Measurements from ENCODE around the gene SMIM14.
"Not testable (repeated sequence)": the region's sequence is repeated elsewhere in the genome, so short reads cannot be mapped to it uniquely, and the experiment has no call there.

Gene SMIM14

DNA sequence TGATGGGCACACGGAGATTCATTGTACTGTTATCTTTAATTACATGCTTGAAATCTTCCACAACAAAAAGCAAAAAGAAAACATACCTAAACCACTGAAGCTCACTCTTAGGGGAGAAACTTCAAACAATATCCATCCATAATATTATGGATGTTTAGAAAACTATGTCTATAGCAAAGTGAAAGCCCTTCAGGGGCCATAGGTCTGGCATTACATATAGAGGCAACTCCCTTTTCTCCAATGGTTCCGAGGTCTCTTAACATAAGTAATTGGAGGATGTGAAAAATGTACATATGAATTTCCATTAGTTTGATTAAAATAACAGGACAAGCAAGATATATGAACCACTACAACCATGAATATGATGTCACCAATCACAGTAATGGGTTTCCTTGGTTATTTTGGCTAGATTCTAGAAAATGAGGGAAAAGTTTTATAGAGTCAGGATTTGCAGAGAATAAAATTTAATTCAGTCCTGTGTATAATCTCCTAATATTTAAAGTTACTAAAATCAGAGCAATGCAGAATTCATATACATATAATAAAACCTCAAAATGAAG is 122.2 kb downstream of the SMIM14 start:
- DNase-seq (ENCODE audit: low spot score in 2 of 2): no peak
- peaks cover 64% of the 10 kb centered on the region for H3K36me3 Mint-ChIP-seq
- H3K4me1 Mint-ChIP-seq: no peaks in the 10 kb centered on the region
- H3K4me3 Mint-ChIP-seq: no peak overlapping the region
- H3K27ac Mint-ChIP-seq: no peak overlapping the region
- H3K9me3 Mint-ChIP-seq: no peaks in the 10 kb centered on the region
- ATAC-seq: no peak

DNA sequence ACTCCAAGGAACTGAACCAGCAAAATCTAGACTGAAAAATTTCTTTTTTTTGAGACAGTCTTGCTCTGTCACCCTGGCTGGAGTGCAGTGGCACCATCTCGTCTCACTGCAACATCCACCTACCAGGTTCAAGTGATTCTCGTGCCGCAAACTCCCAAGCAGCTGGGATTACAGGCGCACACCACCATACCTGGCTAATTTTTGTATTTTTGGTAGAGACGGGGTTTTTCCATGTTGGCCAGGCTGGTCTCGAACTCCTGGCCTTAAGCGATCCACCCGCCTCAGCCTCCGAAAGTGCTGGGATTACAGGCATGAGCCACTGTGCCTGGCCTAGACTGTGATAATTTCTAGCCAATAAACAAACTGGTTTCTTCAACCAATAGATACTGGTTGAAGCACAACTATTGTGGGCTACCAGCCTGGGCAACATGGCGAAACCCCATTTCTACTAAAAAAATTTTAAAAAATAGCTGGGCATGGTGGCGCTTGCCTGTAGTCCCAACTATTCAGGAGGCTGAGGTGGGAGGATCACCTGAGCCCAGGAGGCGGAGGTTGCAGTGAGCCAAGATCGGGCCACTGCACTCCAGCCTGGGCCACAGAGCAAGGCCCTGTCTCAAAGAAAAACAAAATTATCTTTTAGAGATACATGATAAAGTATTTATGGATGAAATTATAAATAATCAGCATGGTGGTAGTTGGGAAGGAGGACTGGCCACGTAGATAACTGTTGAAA is 122.8 kb downstream of the SMIM14 start:
- H3K4me3 Mint-ChIP-seq; H3K4me1 Mint-ChIP-seq; H3K27ac Mint-ChIP-seq; DNase-seq (ENCODE audit: low spot score in 2 of 2); ATAC-seq; H3K9me3 Mint-ChIP-seq: not testable (repeated sequence)
- peaks cover 64% of the 10 kb centered on the region for H3K36me3 Mint-ChIP-seq

- H3K4me3 Mint-ChIP-seq: no peak overlapping the region
- H3K4me1 Mint-ChIP-seq: no peaks in the 10 kb centered on the region
- ATAC-seq: no peak
- H3K27ac Mint-ChIP-seq: no peak overlapping the region
- no peaks in the 10 kb centered on the region for H3K9me3 Mint-ChIP-seq
- peaks cover 64% of the 10 kb centered on the region for H3K36me3 Mint-ChIP-seq
- no peak for DNase-seq (ENCODE audit: low spot score in 2 of 2)
These were observed 123.7 kb downstream of the SMIM14 start for GRCh38 chr4:39514888-39515401.

DNA sequence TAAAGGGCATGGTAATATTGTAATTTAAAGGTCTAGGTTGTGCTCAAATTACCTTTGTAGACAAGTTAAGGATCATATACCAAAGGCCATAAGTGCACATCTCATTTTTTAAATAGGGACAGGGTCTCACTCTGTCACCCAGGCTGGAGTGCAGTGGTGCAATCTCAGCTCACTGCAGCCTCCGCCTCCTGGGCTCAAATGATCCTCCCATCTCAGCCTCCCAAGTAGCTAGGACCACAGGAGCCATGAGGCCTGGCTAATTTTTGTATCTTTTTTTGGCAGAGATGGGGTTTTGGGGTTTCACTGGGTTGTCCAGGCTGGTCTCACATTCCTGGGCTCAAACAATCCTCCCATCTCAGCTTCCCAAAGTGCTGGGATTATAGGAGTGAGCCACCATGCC is 124.4 kb downstream of the SMIM14 start:
- not testable (repeated sequence) for DNase-seq (ENCODE audit: low spot score in 2 of 2); ATAC-seq; H3K9me3 Mint-ChIP-seq; H3K4me3 Mint-ChIP-seq; H3K27ac Mint-ChIP-seq; H3K4me1 Mint-ChIP-seq
- peaks cover 65% of the 10 kb centered on the region for H3K36me3 Mint-ChIP-seq

DNA sequence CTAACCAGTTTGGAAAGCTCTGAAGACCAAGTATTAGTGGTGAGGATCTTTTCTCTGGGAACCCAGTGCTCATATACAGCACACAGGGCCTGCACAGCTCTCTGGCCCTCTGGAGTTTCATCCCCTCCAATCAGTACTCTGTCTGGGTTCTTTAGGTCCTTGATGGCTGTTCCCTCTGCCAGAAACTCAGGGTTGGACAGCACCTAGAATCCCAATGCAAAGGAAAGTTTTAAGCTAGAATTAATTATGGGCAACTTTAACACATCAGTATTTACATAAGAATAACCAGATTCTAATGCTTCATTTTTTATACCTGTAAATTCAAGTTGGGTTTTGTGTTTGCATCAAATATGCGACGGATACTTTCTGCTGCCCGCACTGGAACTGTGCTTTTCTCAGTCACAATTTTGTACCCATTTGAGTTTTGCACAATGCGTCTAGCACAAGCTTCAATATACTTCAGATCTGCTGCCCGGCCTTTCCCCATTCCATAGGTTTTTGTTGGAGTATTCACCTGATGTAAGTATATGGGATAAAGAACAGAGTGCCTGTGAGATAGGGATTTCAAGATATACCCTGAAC is 128.2 kb downstream of the SMIM14 start:
- Mint-ChIP-seq H3K4me3 (no peak overlapping the region), H3K9me3 (no peaks in the 10 kb centered on the region), H3K27ac (no peak overlapping the region), H3K4me1 (no peaks in the 10 kb centered on the region), H3K36me3 (peaks cover 85% of the 10 kb centered on the region)
- DNase-seq (ENCODE audit: low spot score in 2 of 2) (no peak), ATAC-seq (no peak)

DNA sequence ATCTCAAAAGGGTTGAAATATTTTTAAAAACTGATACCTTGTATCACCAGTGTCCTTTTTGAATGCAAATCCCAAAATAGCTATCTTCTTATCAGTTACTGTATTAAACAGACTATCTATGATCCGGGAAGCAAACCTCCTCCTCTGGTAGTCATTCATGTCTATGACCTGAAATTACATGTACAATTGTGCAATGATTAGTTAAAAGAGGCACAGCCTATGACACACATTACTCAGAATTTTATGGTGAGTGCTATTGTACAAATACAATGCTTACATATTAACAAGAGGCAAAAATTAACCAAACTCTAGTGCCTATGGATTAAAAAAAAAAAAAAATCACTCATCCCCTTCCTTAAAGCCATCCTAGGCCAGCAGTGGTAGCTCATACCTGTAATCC is 133.1 kb downstream of the SMIM14 start:
- ATAC-seq: no peak

GRCh38 chr4:39504538-39504937 is 134.1 kb downstream of the SMIM14 start:
- H3K27ac Mint-ChIP-seq: peak overlapping the region; percentile 20
- DNase-seq (ENCODE audit: low spot score in 2 of 2) (no peak), ATAC-seq (no peak)
- H3K36me3 Mint-ChIP-seq: peaks cover 98% of the 10 kb centered on the region
- no peaks in the 10 kb centered on the region for H3K9me3 Mint-ChIP-seq
- no peaks in the 10 kb centered on the region for H3K4me1 Mint-ChIP-seq
- no peak overlapping the region for H3K4me3 Mint-ChIP-seq

More for the DNA sequence above, 133.1 kb downstream of the SMIM14 start:
- Mint-ChIP-seq H3K27ac (no peak overlapping the region), H3K4me3 (no peak overlapping the region), H3K9me3 (no peaks in the 10 kb centered on the region), H3K4me1 (no peaks in the 10 kb centered on the region), H3K36me3 (peaks cover 98% of the 10 kb centered on the region)
- DNase-seq (ENCODE audit: low spot score in 2 of 2): no peak

GRCh38 chr4:39502664-39503035 is 136.0 kb downstream of the SMIM14 start:
- not testable (repeated sequence) for ATAC-seq; H3K9me3 Mint-ChIP-seq; H3K4me1 Mint-ChIP-seq; DNase-seq (ENCODE audit: low spot score in 2 of 2); H3K4me3 Mint-ChIP-seq; H3K27ac Mint-ChIP-seq
- peaks cover 96% of the 10 kb centered on the region for H3K36me3 Mint-ChIP-seq

DNA sequence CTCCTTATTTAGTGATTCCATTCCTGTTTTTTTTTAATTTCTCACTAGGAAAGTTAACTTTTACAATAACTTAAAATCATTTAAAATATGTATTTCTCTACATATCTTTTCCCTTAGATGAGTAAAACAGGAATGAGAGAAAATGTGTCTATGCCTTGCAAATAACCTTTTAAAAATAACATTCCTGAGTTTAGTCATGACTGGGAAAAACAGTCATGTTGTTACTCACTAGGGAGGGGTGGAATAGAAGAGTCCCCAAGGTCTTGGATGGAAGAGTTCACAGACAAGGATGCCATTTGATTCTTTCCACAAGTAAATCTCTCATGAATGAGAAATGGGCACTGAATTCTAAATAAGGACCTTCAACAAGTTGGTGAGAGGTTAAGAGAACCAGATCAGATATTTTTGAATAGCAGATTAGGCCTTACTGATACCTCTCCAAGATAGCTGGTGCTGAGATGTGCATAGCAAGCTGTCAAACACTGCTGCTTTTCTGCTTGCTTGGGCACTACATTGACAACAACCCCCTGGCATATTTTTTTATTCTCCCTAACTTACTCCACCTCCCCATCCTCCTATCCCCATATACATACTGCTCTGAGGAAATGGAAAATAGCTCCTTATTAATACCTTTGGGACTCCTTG is 136.5 kb downstream of the SMIM14 start:
- H3K4me3 Mint-ChIP-seq: no peak overlapping the region
- no peaks in the 10 kb centered on the region for H3K9me3 Mint-ChIP-seq
- H3K27ac Mint-ChIP-seq: no peak overlapping the region
- ATAC-seq (no peak), DNase-seq (ENCODE audit: low spot score in 2 of 2) (no peak)
- H3K36me3 Mint-ChIP-seq: peaks cover 91% of the 10 kb centered on the region
- no peaks in the 10 kb centered on the region for H3K4me1 Mint-ChIP-seq

DNA sequence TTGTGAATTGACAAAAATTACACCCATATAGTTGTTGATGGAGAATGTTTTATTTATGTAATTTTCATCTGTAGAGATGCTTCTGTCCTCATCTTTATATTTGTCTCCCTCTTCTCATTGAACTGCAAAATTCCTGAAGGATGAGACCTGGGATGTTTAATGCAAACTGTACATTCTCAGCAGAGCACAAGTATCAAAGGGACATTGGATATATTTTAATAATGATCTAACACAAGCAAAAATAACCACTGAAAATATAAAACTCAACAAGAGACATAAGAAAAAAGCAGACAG is 140.0 kb downstream of the SMIM14 start:
- no peaks in the 10 kb centered on the region for H3K9me3 Mint-ChIP-seq
- ATAC-seq (no peak), DNase-seq (ENCODE audit: low spot score in 2 of 2) (no peak)
- peaks cover 58% of the 10 kb centered on the region for H3K36me3 Mint-ChIP-seq
- no peaks in the 10 kb centered on the region for H3K4me1 Mint-ChIP-seq
- H3K27ac Mint-ChIP-seq: no peak overlapping the region
- no peak overlapping the region for H3K4me3 Mint-ChIP-seq

GRCh38 chr4:39497909-39498726 is 140.5 kb downstream of the SMIM14 start:
- ATAC-seq (no peak), DNase-seq (ENCODE audit: low spot score in 2 of 2) (no peak)
- H3K36me3 Mint-ChIP-seq: peaks cover 52% of the 10 kb centered on the region
- no peak overlapping the region for H3K4me3 Mint-ChIP-seq
- no peaks in the 10 kb centered on the region for H3K4me1 Mint-ChIP-seq
- no peaks in the 10 kb centered on the region for H3K9me3 Mint-ChIP-seq
- no peak overlapping the region for H3K27ac Mint-ChIP-seq

Data from stimulated activated effector memory CD8-positive, alpha-beta T cell treated with anti-CD3 and anti-CD28 coated beads, Interleukin-12 subunit alpha, Interleukin-12 subunit beta, amount 100 ng/mL, for 72 hours (primary cell).